Measurements from ENCODE around the gene DIS3L2. TPM values are rescaled to one million over a fixed set of nuclear protein-coding genes. Genes with fewer than 3 reads are reported as not detected.

Gene DIS3L2
- total RNA-seq, 2 donors from 2014 or later, result 22.6 to 32.3 TPM

- no peaks in the 10 kb centered on the region for H3K9me3 ChIP-seq
- H3K36me3 ChIP-seq, result no peaks in the 10 kb centered on the region
- intact Hi-C loops (cut with DNase I), result no loop called here
- H3K9ac ChIP-seq (ENCODE audit: low read depth in 2 of 2, low read length in 2 of 2), result no peak overlapping the region
- no peak overlapping the region for H3K27ac ChIP-seq
- DNase-seq, result no peak
- H3K4me1 ChIP-seq, result no peaks in the 10 kb centered on the region
- TF ChIP-seq, protein P1, sequence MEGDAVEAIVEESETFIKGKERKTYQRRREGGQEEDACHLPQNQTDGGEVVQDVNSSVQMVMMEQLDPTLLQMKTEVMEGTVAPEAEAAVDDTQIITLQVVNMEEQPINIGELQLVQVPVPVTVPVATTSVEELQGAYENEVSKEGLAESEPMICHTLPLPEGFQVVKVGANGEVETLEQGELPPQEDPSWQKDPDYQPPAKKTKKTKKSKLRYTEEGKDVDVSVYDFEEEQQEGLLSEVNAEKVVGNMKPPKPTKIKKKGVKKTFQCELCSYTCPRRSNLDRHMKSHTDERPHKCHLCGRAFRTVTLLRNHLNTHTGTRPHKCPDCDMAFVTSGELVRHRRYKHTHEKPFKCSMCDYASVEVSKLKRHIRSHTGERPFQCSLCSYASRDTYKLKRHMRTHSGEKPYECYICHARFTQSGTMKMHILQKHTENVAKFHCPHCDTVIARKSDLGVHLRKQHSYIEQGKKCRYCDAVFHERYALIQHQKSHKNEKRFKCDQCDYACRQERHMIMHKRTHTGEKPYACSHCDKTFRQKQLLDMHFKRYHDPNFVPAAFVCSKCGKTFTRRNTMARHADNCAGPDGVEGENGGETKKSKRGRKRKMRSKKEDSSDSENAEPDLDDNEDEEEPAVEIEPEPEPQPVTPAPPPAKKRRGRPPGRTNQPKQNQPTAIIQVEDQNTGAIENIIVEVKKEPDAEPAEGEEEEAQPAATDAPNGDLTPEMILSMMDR (IDR thresholded peaks at IDR 0.05), result no peak
- H3K27me3 ChIP-seq, result no peaks in the 10 kb centered on the region
- H3K4me3 ChIP-seq, result no peak overlapping the region
Measured at GRCh38 chr2:232124309-232124708, 162.8 kb downstream of the DIS3L2 start.

DNA sequence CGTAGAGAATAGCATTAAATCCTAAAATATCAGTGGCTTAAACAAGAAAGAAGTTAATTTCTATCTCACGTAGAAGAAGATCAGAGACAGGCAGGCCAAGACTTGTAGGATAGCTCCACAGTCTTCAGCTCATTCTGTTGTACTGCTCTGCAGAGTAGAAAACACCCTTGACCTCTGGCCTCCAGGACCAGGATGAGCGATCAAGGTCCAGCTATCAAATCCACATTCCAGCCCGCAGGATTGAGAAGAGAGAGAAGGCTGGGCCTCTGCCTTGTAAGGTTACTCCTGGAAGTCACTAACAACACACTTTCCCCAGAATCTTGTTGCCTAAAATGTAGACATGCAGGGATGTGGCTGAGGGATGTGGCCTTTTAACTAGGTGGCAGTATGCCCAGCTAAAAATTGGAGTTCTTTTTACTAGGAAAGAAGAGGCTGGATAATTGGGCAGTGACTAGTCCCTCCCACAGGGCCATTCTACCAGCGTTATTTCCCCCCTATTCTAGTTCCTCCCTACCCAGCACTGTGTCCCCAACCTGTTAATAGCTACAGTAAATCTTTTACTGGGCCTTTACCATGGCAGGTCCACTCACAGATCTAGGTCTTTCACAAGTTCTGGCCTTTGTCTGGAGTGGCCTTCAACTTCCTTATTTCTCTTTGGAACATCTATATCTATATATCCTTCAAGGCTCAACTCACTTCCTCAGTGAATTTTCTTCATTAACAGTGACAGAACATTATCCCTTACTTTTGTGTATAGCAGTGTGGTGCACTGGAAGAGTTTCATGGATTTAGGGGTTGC lies 165.0 kb downstream of the DIS3L2 start:
- DNase-seq, result no peak
- no peak overlapping the region for H3K27ac ChIP-seq
- no peak overlapping the region for H3K9ac ChIP-seq (ENCODE audit: low read depth in 2 of 2, low read length in 2 of 2)
- TF ChIP-seq, protein P1 (IDR thresholded peaks at IDR 0.05), result no peak
- no peaks in the 10 kb centered on the region for H3K27me3 ChIP-seq
- H3K36me3 ChIP-seq, result no peaks in the 10 kb centered on the region
- no peaks in the 10 kb centered on the region for H3K9me3 ChIP-seq
- no peaks in the 10 kb centered on the region for H3K4me1 ChIP-seq
- no peak overlapping the region for H3K4me3 ChIP-seq
- intact Hi-C loops (cut with DNase I), result no loop called here

GRCh38 chr2:232129483-232129882 lies 168.0 kb downstream of the DIS3L2 start:
- no peak for DNase-seq
- Histone ChIP-seq H3K9ac (ENCODE audit: low read depth in 2 of 2, low read length in 2 of 2) (no peak overlapping the region), H3K4me3 (no peak overlapping the region), H3K36me3 (no peaks in the 10 kb centered on the region), H3K27me3 (no peaks in the 10 kb centered on the region), H3K27ac (no peak overlapping the region), H3K4me1 (no peaks in the 10 kb centered on the region), H3K9me3 (no peaks in the 10 kb centered on the region)
- intact Hi-C loops (cut with DNase I), result no loop called here
- TF ChIP-seq, protein P1 (IDR thresholded peaks at IDR 0.05), result no peak

DNA sequence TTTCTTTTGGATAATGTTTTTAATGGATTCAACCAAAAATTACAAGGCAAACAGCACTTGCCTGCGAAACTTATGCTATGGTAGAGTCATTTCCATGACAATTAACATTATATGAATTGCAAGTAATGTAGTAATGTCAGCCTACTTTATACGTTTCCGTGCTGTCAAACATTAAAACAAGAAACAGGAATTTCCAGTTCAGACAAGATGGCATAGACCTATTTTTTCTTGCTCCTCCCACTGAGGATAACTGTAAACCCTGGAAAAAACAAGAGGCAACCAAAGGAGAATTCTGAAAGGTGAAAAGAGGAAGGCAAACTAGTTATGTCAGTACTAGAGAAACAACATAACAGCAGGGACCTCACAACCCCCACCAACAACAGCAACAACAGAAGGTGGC lies 170.7 kb downstream of the DIS3L2 start:
- Histone ChIP-seq H3K27me3 (no peaks in the 10 kb centered on the region), H3K36me3 (no peaks in the 10 kb centered on the region), H3K27ac (no peak overlapping the region), H3K4me3 (no peak overlapping the region), H3K4me1 (no peaks in the 10 kb centered on the region), H3K9me3 (no peaks in the 10 kb centered on the region), H3K9ac (ENCODE audit: low read depth in 2 of 2, low read length in 2 of 2) (no peak overlapping the region)
- TF ChIP-seq, protein P1 (IDR thresholded peaks at IDR 0.05), result no peak
- intact Hi-C loops (cut with DNase I), result no loop called here
- DNase-seq, result no peak

DNA sequence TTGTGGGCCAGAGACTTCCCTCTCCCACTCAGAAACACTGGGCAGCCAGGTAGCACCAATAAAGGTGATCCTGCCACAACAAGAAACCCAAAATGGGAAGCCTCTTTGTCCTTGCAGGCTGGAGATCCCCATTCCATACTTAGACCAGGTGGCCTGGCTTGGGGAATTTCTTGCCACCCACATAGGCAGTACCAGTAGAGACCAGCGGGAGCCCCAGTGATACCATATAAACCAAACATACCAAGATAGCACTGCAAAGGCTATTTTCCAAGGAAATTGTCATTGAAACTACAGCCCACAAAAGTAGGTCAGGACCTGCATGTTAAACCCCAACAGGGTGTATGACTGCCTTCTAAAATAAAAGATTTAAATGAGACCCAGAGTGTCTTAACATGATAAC lies 171.6 kb downstream of the DIS3L2 start:
- intact Hi-C loops (cut with DNase I), result no loop called here
- Histone ChIP-seq H3K9ac (ENCODE audit: low read depth in 2 of 2, low read length in 2 of 2) (no peak overlapping the region), H3K27me3 (no peaks in the 10 kb centered on the region), H3K9me3 (no peaks in the 10 kb centered on the region), H3K4me3 (no peak overlapping the region), H3K4me1 (no peaks in the 10 kb centered on the region), H3K27ac (no peak overlapping the region), H3K36me3 (no peaks in the 10 kb centered on the region)
- TF ChIP-seq, protein P1 (IDR thresholded peaks at IDR 0.05), result no peak
- no peak for DNase-seq
